ENCODE measurements around the gene MGAT4C.

MGAT4C gene

GRCh38 chr12:86233126-86233525, 23.1 kb downstream of the MGAT4C start:
- H2BK15ac ChIP-seq (ENCODE audit: low read depth, poor library complexity, severe bottlenecking): no peak overlapping the region
- H3K4me3 ChIP-seq (ENCODE audit: insufficient read depth in 1 of 2, low read depth in 1 of 2, low read length in 2 of 2): no peak overlapping the region
- H3K4ac ChIP-seq (ENCODE audit: low read depth in 1 of 2, low read length in 2 of 2): no peak overlapping the region
- DNase-seq: peak; percentile 24
- H2BK120ac ChIP-seq (ENCODE audit: low read depth, low read length): no peak overlapping the region
- WGBS: 88% methylated on average over 2 of the region's 2 CpGs
- H2BK5ac ChIP-seq (ENCODE audit: low read depth, low read length, poor library complexity, severe bottlenecking): no peak overlapping the region
- H3K4me2 ChIP-seq (ENCODE audit: low read length, poor library complexity, severe bottlenecking): no peak overlapping the region
- no peaks in the 10 kb centered on the region for H3K27me3 ChIP-seq (ENCODE audit: control insufficient read depth in 1 of 2, insufficient read depth in 1 of 2, low read length in 2 of 2)
- H3K14ac ChIP-seq (ENCODE audit: low read length in 2 of 2): no peak overlapping the region
- H3K79me1 ChIP-seq (replicated peaks; ENCODE audit: low read length, poor library complexity, severe bottlenecking): no peaks in the 10 kb centered on the region
- peaks cover 3% of the 10 kb centered on the region for H3K4me1 ChIP-seq (ENCODE audit: control insufficient read depth, insufficient read depth, low read depth, low read length)
- H4K8ac ChIP-seq (ENCODE audit: low read length): no peak overlapping the region
- no peak overlapping the region for H3K9ac ChIP-seq (ENCODE audit: low read length)
- H2AFZ ChIP-seq (ENCODE audit: low read depth, low read length): no peak overlapping the region
- H3K27ac ChIP-seq (ENCODE audit: low read length, poor library complexity, severe bottlenecking): no peak overlapping the region
- H3K9me3 ChIP-seq (ENCODE audit: control insufficient read depth, low read length): no peaks in the 10 kb centered on the region
- H4K91ac ChIP-seq (ENCODE audit: low read length): no peak overlapping the region
- H2AK5ac ChIP-seq (ENCODE audit: low read length, severe bottlenecking): no peak overlapping the region
- H3K36me3 ChIP-seq (ENCODE audit: control insufficient read depth in 1 of 2, insufficient read depth in 2 of 2, low read depth in 1 of 2, low read length in 2 of 2): no peaks in the 10 kb centered on the region
- no peak overlapping the region for H3K18ac ChIP-seq (ENCODE audit: low read depth in 1 of 2, low read length in 2 of 2)
- H3K23ac ChIP-seq (ENCODE audit: low read length in 2 of 2): no peak overlapping the region
- no peak overlapping the region for H2BK12ac ChIP-seq (ENCODE audit: low read length in 2 of 2)

- peak; percentile 52 for DNase-seq
- H3K79me1 ChIP-seq (replicated peaks; ENCODE audit: low read length, poor library complexity, severe bottlenecking): no peaks in the 10 kb centered on the region
- no peak overlapping the region for H3K4ac ChIP-seq (ENCODE audit: low read depth in 1 of 2, low read length in 2 of 2)
- H3K18ac ChIP-seq (ENCODE audit: low read depth in 1 of 2, low read length in 2 of 2): no peak overlapping the region
- peaks cover 3% of the 10 kb centered on the region for H3K4me1 ChIP-seq (ENCODE audit: control insufficient read depth, insufficient read depth, low read depth, low read length)
- no peak overlapping the region for H2AFZ ChIP-seq (ENCODE audit: low read depth, low read length)
- H3K27me3 ChIP-seq (ENCODE audit: control insufficient read depth in 1 of 2, insufficient read depth in 1 of 2, low read length in 2 of 2): no peaks in the 10 kb centered on the region
- no peak overlapping the region for H3K4me2 ChIP-seq (ENCODE audit: low read length, poor library complexity, severe bottlenecking)
- H2AK5ac ChIP-seq (ENCODE audit: low read length, severe bottlenecking): no peak overlapping the region
- no peak overlapping the region for H2BK15ac ChIP-seq (ENCODE audit: low read depth, poor library complexity, severe bottlenecking)
- 0% methylated on average over 1 of the region's 8 CpGs for WGBS
- H3K27ac ChIP-seq (ENCODE audit: low read length, poor library complexity, severe bottlenecking): peak overlapping the region; percentile 23
- no peak overlapping the region for H3K9ac ChIP-seq (ENCODE audit: low read length)
- no peaks in the 10 kb centered on the region for H3K9me3 ChIP-seq (ENCODE audit: control insufficient read depth, low read length)
- no peak overlapping the region for H4K8ac ChIP-seq (ENCODE audit: low read length)
- no peak overlapping the region for H2BK120ac ChIP-seq (ENCODE audit: low read depth, low read length)
- no peak overlapping the region for H3K4me3 ChIP-seq (ENCODE audit: insufficient read depth in 1 of 2, low read depth in 1 of 2, low read length in 2 of 2)
- H3K23ac ChIP-seq (ENCODE audit: low read length in 2 of 2): no peak overlapping the region
- no peak overlapping the region for H4K91ac ChIP-seq (ENCODE audit: low read length)
- no peak overlapping the region for H3K14ac ChIP-seq (ENCODE audit: low read length in 2 of 2)
- no peak overlapping the region for H2BK5ac ChIP-seq (ENCODE audit: low read depth, low read length, poor library complexity, severe bottlenecking)
- H3K36me3 ChIP-seq (ENCODE audit: control insufficient read depth in 1 of 2, insufficient read depth in 2 of 2, low read depth in 1 of 2, low read length in 2 of 2): no peaks in the 10 kb centered on the region
- no peak overlapping the region for H2BK12ac ChIP-seq (ENCODE audit: low read length in 2 of 2)
Observed at GRCh38 chr12:86230516-86231146, 25.6 kb downstream of the MGAT4C start.

GRCh38 chr12:86229772-86230171, 26.4 kb downstream of the MGAT4C start:
- Histone ChIP-seq H3K4me1 (ENCODE audit: control insufficient read depth, insufficient read depth, low read depth, low read length) (peaks cover 3% of the 10 kb centered on the region), H2BK5ac (ENCODE audit: low read depth, low read length, poor library complexity, severe bottlenecking) (no peak overlapping the region), H2BK120ac (ENCODE audit: low read depth, low read length) (no peak overlapping the region), H3K4ac (ENCODE audit: low read depth in 1 of 2, low read length in 2 of 2) (no peak overlapping the region), H2AK5ac (ENCODE audit: low read length, severe bottlenecking) (no peak overlapping the region), H2AFZ (ENCODE audit: low read depth, low read length) (no peak overlapping the region), H3K23ac (ENCODE audit: low read length in 2 of 2) (no peak overlapping the region), H3K27me3 (ENCODE audit: control insufficient read depth in 1 of 2, insufficient read depth in 1 of 2, low read length in 2 of 2) (no peaks in the 10 kb centered on the region), H2BK15ac (ENCODE audit: low read depth, poor library complexity, severe bottlenecking) (no peak overlapping the region), H4K8ac (ENCODE audit: low read length) (no peak overlapping the region), H3K79me1 (replicated peaks; ENCODE audit: low read length, poor library complexity, severe bottlenecking) (no peaks in the 10 kb centered on the region), H3K27ac (ENCODE audit: low read length, poor library complexity, severe bottlenecking) (no peak overlapping the region), H2BK12ac (ENCODE audit: low read length in 2 of 2) (no peak overlapping the region), H4K91ac (ENCODE audit: low read length) (no peak overlapping the region), H3K4me3 (ENCODE audit: insufficient read depth in 1 of 2, low read depth in 1 of 2, low read length in 2 of 2) (no peak overlapping the region), H3K18ac (ENCODE audit: low read depth in 1 of 2, low read length in 2 of 2) (no peak overlapping the region), H3K36me3 (ENCODE audit: control insufficient read depth in 1 of 2, insufficient read depth in 2 of 2, low read depth in 1 of 2, low read length in 2 of 2) (no peaks in the 10 kb centered on the region), H3K4me2 (ENCODE audit: low read length, poor library complexity, severe bottlenecking) (no peak overlapping the region), H3K14ac (ENCODE audit: low read length in 2 of 2) (no peak overlapping the region), H3K9me3 (ENCODE audit: control insufficient read depth, low read length) (no peaks in the 10 kb centered on the region), H3K9ac (ENCODE audit: low read length) (no peak overlapping the region)
- no peak for DNase-seq
- WGBS: 100% methylated on average over 1 of the region's 2 CpGs

DNA sequence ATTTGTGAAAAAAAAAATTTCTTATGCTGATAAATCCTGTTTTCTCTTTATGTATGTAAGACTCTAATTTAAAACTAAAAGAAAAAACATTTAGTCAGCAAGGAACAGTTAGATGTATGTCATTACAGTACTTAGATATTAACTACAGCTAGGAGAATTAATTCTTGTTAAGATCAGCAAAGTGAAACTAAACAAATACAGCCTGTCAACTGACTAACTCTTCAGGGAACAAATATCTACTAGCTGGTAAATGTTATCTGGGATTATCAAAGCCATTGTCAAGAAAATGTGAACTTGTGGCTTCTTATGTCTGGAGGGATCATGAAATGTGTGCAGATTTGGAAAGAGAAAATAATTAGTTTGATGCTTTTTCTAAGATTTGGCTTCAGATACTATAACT, 27.5 kb downstream of the MGAT4C start:
- H3K9ac ChIP-seq (ENCODE audit: low read length): no peak overlapping the region
- H3K4ac ChIP-seq (ENCODE audit: low read depth in 1 of 2, low read length in 2 of 2): no peak overlapping the region
- no peak overlapping the region for H2BK12ac ChIP-seq (ENCODE audit: low read length in 2 of 2)
- no peaks in the 10 kb centered on the region for H3K36me3 ChIP-seq (ENCODE audit: control insufficient read depth in 1 of 2, insufficient read depth in 2 of 2, low read depth in 1 of 2, low read length in 2 of 2)
- H3K27me3 ChIP-seq (ENCODE audit: control insufficient read depth in 1 of 2, insufficient read depth in 1 of 2, low read length in 2 of 2): no peaks in the 10 kb centered on the region
- H2BK120ac ChIP-seq (ENCODE audit: low read depth, low read length): no peak overlapping the region
- H3K4me2 ChIP-seq (ENCODE audit: low read length, poor library complexity, severe bottlenecking): no peak overlapping the region
- no peak overlapping the region for H3K18ac ChIP-seq (ENCODE audit: low read depth in 1 of 2, low read length in 2 of 2)
- no peak overlapping the region for H3K23ac ChIP-seq (ENCODE audit: low read length in 2 of 2)
- no peak overlapping the region for H2BK15ac ChIP-seq (ENCODE audit: low read depth, poor library complexity, severe bottlenecking)
- H4K8ac ChIP-seq (ENCODE audit: low read length): no peak overlapping the region
- H3K14ac ChIP-seq (ENCODE audit: low read length in 2 of 2): no peak overlapping the region
- no peak for DNase-seq
- peaks cover 3% of the 10 kb centered on the region for H3K4me1 ChIP-seq (ENCODE audit: control insufficient read depth, insufficient read depth, low read depth, low read length)
- H2BK5ac ChIP-seq (ENCODE audit: low read depth, low read length, poor library complexity, severe bottlenecking): no peak overlapping the region
- no peak overlapping the region for H3K27ac ChIP-seq (ENCODE audit: low read length, poor library complexity, severe bottlenecking)
- H2AK5ac ChIP-seq (ENCODE audit: low read length, severe bottlenecking): no peak overlapping the region
- no peak overlapping the region for H4K91ac ChIP-seq (ENCODE audit: low read length)
- H3K9me3 ChIP-seq (ENCODE audit: control insufficient read depth, low read length): no peaks in the 10 kb centered on the region
- H3K4me3 ChIP-seq (ENCODE audit: insufficient read depth in 1 of 2, low read depth in 1 of 2, low read length in 2 of 2): no peak overlapping the region
- peaks cover 1% of the 10 kb centered on the region for H3K79me1 ChIP-seq (replicated peaks; ENCODE audit: low read length, poor library complexity, severe bottlenecking)
- H2AFZ ChIP-seq (ENCODE audit: low read depth, low read length): no peak overlapping the region
